Naive thymus-derived CD4-positive, alpha-beta T cell (primary cell): Measurements from ENCODE around the gene ATP1A3. TPM values are rescaled to one million over a fixed set of nuclear protein-coding genes. Genes with fewer than 3 reads are reported as not detected.
A peak's percentile ranks its signal among the peaks of the same experiment; 100 is the strongest.

Source experiments
- ATAC-seq: fragments of 150-1000 bp; cut with Tn5 transposase; 2 replicates; pipeline ENCODE4 v1.10.0; 2021; ENCODE audit warnings: mild to moderate bottlenecking, moderate library complexity
- CTCF ChIA-PET: fragments of 350-600 bp; sonication (Branson Sonifier 250); formaldehyde crosslinking; loops from one replicate; lab custom pipeline; 2021; ENCODE audit warnings: antibody characterized with exemption; lab: Charles Lee
- POLR2A ChIA-PET: fragments of 350-600 bp; sonication (Branson Sonifier 250); formaldehyde crosslinking; loops from one replicate; lab custom pipeline; 2021; ENCODE audit warnings: antibody characterized with exemption, inconsistent platforms; lab: Charles Lee
- DNase-seq, 9 donors: peaks; one replicate each; pipeline versions ENCODE4 v3.0.0 to v3.0.0-alpha.2; 2020 to 2022; ENCODE audit warnings: mixed read lengths in 1 of 9
- H3K27ac ChIP-seq: one replicate; pipeline ENCODE4 v1.7.0; 2013; ENCODE audit warnings: mild to moderate bottlenecking, low read depth, low read length, moderate library complexity
- H3K27me3 ChIP-seq, 2 donors: one replicate each; pipeline ENCODE4 v1.7.0; 2013; ENCODE audit warnings: low read length in 2 of 2, mild to moderate bottlenecking in 2 of 2, moderate library complexity in 2 of 2; ENCODE audit not compliant: control insufficient read depth in 2 of 2, insufficient read depth in 2 of 2
- H3K36me3 ChIP-seq, 3 experiments: 1 replicate in 2 of 3; 2 replicates in 1 of 3; pipeline ENCODE4 v1.7.0; 2013; ENCODE audit warnings: low read length in 3 of 3, mild to moderate bottlenecking in 3 of 3, moderate library complexity in 1 of 3; ENCODE audit not compliant: insufficient read depth in 3 of 3, control insufficient read depth in 2 of 3
- H3K4me1 ChIP-seq, 2 donors: one replicate each; pipeline ENCODE4 v1.7.0; 2013; ENCODE audit warnings: low read length in 2 of 2, mild to moderate bottlenecking in 2 of 2, moderate library complexity in 1 of 2; ENCODE audit not compliant: control insufficient read depth in 2 of 2, insufficient read depth in 2 of 2
- H3K4me3 ChIP-seq: 2 replicates; pipeline ENCODE4 v1.7.0; 2013; ENCODE audit warnings: mild to moderate bottlenecking, low read length
- H3K9me3 ChIP-seq, 3 experiments: 1 replicate in 2 of 3; 2 replicates in 1 of 3; pipeline ENCODE4 v1.7.0; 2013; ENCODE audit warnings: low read length in 3 of 3; ENCODE audit not compliant: control insufficient read depth in 2 of 3
- H3K27ac Mint-ChIP-seq, 9 donors: one replicate each; pipeline ENCODE4 v1.8.0; 2020 to 2022; ENCODE audit warnings: mixed read lengths in 9 of 9, mild to moderate bottlenecking in 8 of 9, moderate library complexity in 5 of 9, inconsistent platforms in 2 of 9
- H3K27me3 Mint-ChIP-seq, 5 donors: one replicate each; pipeline ENCODE4 v1.8.0; 2021 to 2022; ENCODE audit warnings: mixed read lengths in 5 of 5, mild to moderate bottlenecking in 1 of 5
- H3K36me3 Mint-ChIP-seq, 5 donors: one replicate each; pipeline ENCODE4 v1.8.0; 2020 to 2022; ENCODE audit warnings: mixed read lengths in 5 of 5, mild to moderate bottlenecking in 3 of 5, inconsistent platforms in 1 of 5
- H3K4me1 Mint-ChIP-seq, 7 donors: one replicate each; pipeline ENCODE4 v1.8.0; 2020 to 2022; ENCODE audit warnings: mixed read lengths in 7 of 7, mild to moderate bottlenecking in 3 of 7, inconsistent platforms in 1 of 7
- H3K4me3 Mint-ChIP-seq, 10 donors: one replicate each; pipeline ENCODE4 v1.8.0; 2020 to 2022; ENCODE audit warnings: mild to moderate bottlenecking in 10 of 10, mixed read lengths in 10 of 10, moderate library complexity in 6 of 10, inconsistent platforms in 2 of 10
- H3K9me3 Mint-ChIP-seq, 11 donors: one replicate each; pipeline ENCODE4 v1.8.0; 2020 to 2022; ENCODE audit warnings: mixed read lengths in 11 of 11, mild to moderate bottlenecking in 4 of 11, inconsistent platforms in 1 of 11, moderate library complexity in 1 of 11
- intact Hi-C, 2 donors: fragments of 100-400 bp; cut with micrococcal nuclease; formaldehyde crosslinking; loops; one replicate each; pipeline ENCODE4 v1.15.1; 2023
- polyA plus RNA-seq, 2 donors: library from polyadenylated mRNA; unstranded; fragments of 300-500 nt; fragmentation: Illumina TruSeq; gene quantifications; one replicate each; pipeline ENCODE4 v1.2.3, GENCODE V29; 2021
- total RNA-seq, 6 experiments: library from RNA in 5 of 6; stranded (reverse) in 5 of 6; gene quantifications; 1 replicate in 5 of 6; 2 replicates in 1 of 6; pipeline ENCODE4 v1.2.3 and lab custom pipeline; 2021 to 2026

ATP1A3 gene
- total and polyA plus RNA-seq, 7 experiments from 2014 or later = 0.54 to 5.0 (median 2.7) TPM

DNA sequence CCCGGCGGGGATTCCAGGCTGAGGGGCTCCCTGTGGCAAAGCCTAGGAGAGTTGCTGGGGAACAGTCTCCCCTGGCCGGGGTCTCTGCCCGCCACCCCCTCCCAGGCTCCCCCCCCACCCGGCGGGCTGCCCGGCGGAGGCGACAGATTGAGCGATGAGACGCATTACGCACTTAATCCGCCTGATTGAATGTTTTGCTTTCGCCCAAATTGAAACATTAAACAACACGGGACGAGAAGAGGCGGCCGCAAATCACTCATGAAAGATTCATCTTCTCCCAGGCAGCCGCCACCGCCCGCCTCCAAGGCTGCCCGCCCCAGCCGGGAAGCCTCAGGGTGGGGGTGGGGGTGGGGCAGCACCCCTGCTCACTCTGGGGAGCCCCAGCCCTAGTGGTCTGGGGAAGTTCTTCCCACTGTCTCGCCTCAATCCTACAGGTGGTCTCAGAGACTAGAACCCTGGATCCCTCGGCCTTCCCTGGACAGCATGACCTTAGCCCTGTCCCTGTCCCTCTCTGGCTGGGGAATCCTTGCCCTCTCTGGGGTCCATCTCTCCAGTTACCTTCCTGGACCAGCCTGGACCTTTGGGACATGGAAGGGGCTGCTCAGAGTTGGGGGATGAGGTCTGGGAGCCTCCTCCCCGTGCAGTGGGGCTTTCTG lies 58.1 kb downstream of the ATP1A3 start:
- Histone ChIP-seq H3K9me3 (no peaks in the 10 kb centered on the region), H3K4me3 (no peak overlapping the region), H3K4me1 (peaks cover 18 to 23% of the 10 kb centered on the region in 2 donors), H3K36me3 (no peaks in the 10 kb centered on the region), H3K27me3 (peaks cover 0 to 4% of the 10 kb centered on the region in 2 donors), H3K27ac (no peak overlapping the region)
- intact Hi-C loops = loop anchor here (1.0 to 2.0 kb wide), 7 partner anchors 15 to 77 kb away; partner anchors contain the start of gene RPS19 (in 1 of the 2)
- DNase-seq = no peak
- H3K4me3 Mint-ChIP-seq = peak overlapping the region in 1 of 10 donors; percentile 2
- H3K36me3 Mint-ChIP-seq = no peaks in the 10 kb centered on the region
- peak overlapping the region in 6 of 9 donors; percentile 21 to 86 (median 74) for H3K27ac Mint-ChIP-seq
- peaks cover 32 to 54% (median 38%) of the 10 kb centered on the region in 7 donors for H3K4me1 Mint-ChIP-seq
- ChIA-PET POLR2A (no interaction called here), CTCF (no interaction called here)
- H3K9me3 Mint-ChIP-seq = no peaks in the 10 kb centered on the region
- H3K27me3 Mint-ChIP-seq = peaks cover 0 to 24% (median 0%) of the 10 kb centered on the region in 5 donors
- no peak for ATAC-seq

DNA sequence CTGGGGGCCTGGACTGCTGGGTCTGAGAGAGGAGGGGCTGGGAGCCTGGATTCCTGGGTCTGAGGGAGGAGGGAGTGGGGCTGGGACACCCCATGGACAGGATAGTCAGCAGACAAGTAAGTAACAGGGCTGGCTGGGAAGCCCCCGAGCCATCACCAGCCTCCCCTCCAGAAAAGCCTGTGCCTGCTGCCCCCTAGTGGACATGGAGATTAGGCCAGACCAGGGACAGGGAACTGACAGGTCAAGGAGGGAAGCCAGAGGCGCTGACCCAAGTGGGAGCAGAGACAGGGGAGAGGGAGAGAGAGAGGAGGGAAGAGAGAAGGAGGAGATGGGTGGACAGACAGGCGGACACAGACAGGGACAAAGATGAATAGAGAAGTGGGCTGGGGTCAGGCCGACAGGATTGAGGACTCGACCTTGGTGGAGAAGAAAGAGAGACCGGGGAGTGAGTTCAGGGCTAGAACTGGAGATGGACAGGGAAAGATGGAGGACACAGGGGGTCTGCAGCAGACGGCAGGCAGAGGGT lies 59.1 kb downstream of the ATP1A3 start:
- CTCF ChIA-PET = interaction anchor here (0.6 to 1.9 kb wide), 6 partner anchors 15 to 63 kb away, joined by 3 to 13 read pairs (median 4); no protein-coding TSS in a partner anchor
- intact Hi-C loops = loop anchor here (1.0 to 2.0 kb wide), 7 partner anchors 16 to 76 kb away; partner anchors contain the start of gene RPS19 (in 1 of the 2)
- Histone ChIP-seq H3K27me3 (peaks cover 0 to 4% of the 10 kb centered on the region in 2 donors), H3K9me3 (no peaks in the 10 kb centered on the region), H3K36me3 (no peaks in the 10 kb centered on the region), H3K27ac (peak overlapping the region; percentile 40), H3K4me3 (no peak overlapping the region), H3K4me1 (peaks cover 26 to 29% of the 10 kb centered on the region in 2 donors)
- DNase-seq (peak; percentile 47 to 78 (median 67)), ATAC-seq (peak; percentile 83)
- Mint-ChIP-seq H3K9me3 (no peaks in the 10 kb centered on the region), H3K27ac (peak overlapping the region; percentile 46 to 88 (median 81)), H3K4me1 (peaks cover 37 to 63% (median 48%) of the 10 kb centered on the region in 7 donors), H3K27me3 (peaks cover 0 to 24% (median 0%) of the 10 kb centered on the region in 5 donors), H3K4me3 (peak overlapping the region in 4 of 10 donors; percentile 30 to 66 (median 33)), H3K36me3 (no peaks in the 10 kb centered on the region)
- POLR2A ChIA-PET = interaction anchor here (1.0 to 1.3 kb wide), 6 partner anchors 10 to 74 kb away, joined by 3 to 7 read pairs (median 5); no protein-coding TSS in a partner anchor

DNA sequence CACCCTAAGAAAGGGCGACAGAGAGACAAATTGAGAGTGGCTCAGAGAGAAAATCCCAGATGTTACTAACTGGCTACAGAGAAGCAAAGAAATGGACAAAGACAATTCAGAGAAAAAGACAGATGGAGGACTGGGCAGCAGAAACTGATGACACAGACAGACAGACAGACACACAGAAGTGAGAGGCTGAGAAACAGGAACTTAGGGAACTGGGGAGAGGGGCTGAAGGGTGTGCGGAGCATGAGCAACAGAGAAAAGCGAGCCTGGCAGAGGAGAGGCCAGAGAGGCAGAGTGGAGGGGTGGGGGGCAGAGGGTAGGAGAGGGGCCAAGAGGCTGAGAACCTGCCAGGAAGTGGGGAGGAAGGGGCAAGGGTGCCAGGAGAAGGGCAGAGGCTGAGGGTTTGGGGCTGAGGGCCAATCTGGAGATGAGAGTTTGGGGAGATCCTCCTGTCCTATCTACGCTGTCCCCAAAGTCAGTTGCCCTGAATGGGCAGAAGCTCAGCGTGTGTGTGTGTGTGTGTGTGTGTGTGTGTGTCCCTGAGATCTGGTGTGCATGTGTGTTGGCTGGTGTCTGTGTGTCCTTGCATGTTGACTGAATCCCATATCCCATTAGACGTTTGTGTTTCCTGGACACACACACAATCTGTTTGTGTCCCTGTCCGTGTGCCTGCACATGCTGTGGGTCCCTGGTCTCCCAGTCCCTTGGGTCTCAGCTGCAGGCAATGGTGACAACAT lies 60.2 kb downstream of the ATP1A3 start:
- ATAC-seq (no peak), DNase-seq (no peak)
- Mint-ChIP-seq H3K4me1 (peaks cover 44 to 74% (median 55%) of the 10 kb centered on the region in 7 donors), H3K27me3 (peaks cover 0 to 28% (median 0%) of the 10 kb centered on the region in 5 donors), H3K4me3 (peak overlapping the region in 7 of 10 donors; percentile 5 to 66 (median 48)), H3K27ac (peak overlapping the region; percentile 6 to 89 (median 86)), H3K36me3 (peaks cover 0 to 4% (median 0%) of the 10 kb centered on the region in 5 donors), H3K9me3 (no peaks in the 10 kb centered on the region)
- Histone ChIP-seq H3K9me3 (no peaks in the 10 kb centered on the region), H3K27me3 (peaks cover 0 to 4% of the 10 kb centered on the region in 2 donors), H3K4me1 (peaks cover 35 to 39% of the 10 kb centered on the region in 2 donors), H3K4me3 (no peak overlapping the region), H3K27ac (no peak overlapping the region), H3K36me3 (no peaks in the 10 kb centered on the region)
- POLR2A ChIA-PET = interaction anchor here (1.0 to 1.7 kb wide), 7 partner anchors 11 to 73 kb away, joined by 3 to 7 read pairs (median 5); no protein-coding TSS in a partner anchor
- CTCF ChIA-PET = interaction anchor here (0.8 to 1.9 kb wide), 7 partner anchors 15 to 73 kb away, joined by 3 to 13 read pairs (median 5); partner anchors contain the start of gene RPS19
- intact Hi-C loops = loop anchor here in 1 of 2 donors (1.0 to 2.0 kb wide), 3 partner anchors 18 to 73 kb away; partner anchors contain the start of gene RPS19

DNA sequence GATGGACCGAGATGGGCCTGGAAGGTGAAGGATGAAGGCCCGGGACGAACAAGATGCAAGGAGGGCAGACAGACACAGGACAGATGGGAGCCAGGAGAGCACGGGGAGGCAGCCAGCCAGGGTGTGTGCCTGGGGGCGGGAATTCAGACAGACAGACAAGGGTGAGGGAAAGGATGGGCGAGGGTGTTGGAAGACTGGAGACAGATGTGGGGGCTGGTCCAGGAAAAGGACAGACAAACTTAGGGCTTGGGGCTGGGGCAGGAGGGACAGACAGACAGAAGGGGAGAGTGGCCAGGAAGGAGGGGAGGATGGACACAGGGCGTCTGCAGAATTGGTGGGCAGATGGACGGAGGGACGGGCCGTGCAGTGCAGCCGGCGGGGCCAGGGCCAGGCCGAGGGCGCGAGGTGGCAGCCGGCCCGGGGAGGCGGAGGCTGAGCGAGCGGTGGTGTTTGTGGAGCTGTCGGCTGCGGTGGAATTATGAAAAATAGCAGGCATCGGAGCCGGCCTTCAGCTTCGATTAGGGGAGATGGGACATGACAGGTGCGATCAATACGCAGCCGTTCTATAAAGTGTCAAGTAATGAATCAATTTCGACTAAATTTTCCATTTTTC lies 61.2 kb downstream of the ATP1A3 start:
- Histone ChIP-seq H3K27ac (no peak overlapping the region), H3K36me3 (no peaks in the 10 kb centered on the region), H3K4me3 (no peak overlapping the region), H3K4me1 (peaks cover 35 to 40% of the 10 kb centered on the region in 2 donors), H3K27me3 (peaks cover 0 to 4% of the 10 kb centered on the region in 2 donors), H3K9me3 (no peaks in the 10 kb centered on the region)
- ATAC-seq (no peak), DNase-seq (no peak)
- H3K36me3 Mint-ChIP-seq = peaks cover 0 to 4% (median 0%) of the 10 kb centered on the region in 5 donors
- peak overlapping the region in 2 of 10 donors; percentile 49 to 66 for H3K4me3 Mint-ChIP-seq
- peaks cover 48 to 73% (median 57%) of the 10 kb centered on the region in 7 donors for H3K4me1 Mint-ChIP-seq
- ChIA-PET CTCF (interaction anchor here (0.7 to 1.9 kb wide), 3 partner anchors 17 to 58 kb away, joined by 3 to 7 read pairs (median 3); no protein-coding TSS in a partner anchor), POLR2A (interaction anchor here (1.3 to 5.4 kb wide), 3 partner anchors 45 to 60 kb away, joined by 5 to 82 read pairs (median 5); partner anchors contain the start of gene ARHGEF1)
- peak overlapping the region in 6 of 9 donors; percentile 45 to 88 (median 80) for H3K27ac Mint-ChIP-seq
- no peaks in the 10 kb centered on the region for H3K9me3 Mint-ChIP-seq
- intact Hi-C loops = loop anchor here in 1 of 2 donors (1.0 kb wide), 1 partner anchor 17 kb away; no protein-coding TSS in a partner anchor
- H3K27me3 Mint-ChIP-seq = peaks cover 0 to 29% (median 0%) of the 10 kb centered on the region in 5 donors

DNA sequence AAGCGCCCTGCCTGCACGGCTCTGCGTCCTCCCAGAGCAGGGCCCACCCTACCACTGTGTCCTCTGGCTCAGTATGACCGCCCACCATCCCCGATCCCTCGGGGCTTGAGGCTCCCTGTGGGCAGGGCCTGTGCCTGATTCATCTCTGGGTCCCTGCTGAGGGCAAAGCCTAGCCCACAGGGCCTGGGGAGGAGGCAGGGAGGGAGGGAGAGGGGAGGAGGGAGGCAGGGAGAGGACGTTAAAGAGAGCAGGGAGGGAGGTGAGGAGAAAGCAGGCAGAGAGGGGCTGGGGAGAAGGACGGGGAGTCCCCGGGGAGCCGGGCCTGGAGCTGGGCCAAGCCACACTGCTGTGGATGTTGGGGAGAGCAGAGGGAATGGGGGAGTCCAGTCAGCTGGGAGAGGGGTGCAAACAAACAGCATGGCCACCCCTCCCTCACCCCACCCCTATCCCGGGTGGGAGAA lies 61.7 kb downstream of the ATP1A3 start:
- CTCF ChIA-PET = interaction anchor here (0.7 to 1.3 kb wide), 2 partner anchors 42 to 58 kb away, joined by 3 read pairs; no protein-coding TSS in a partner anchor
- Histone ChIP-seq H3K4me1 (peaks cover 35 to 40% of the 10 kb centered on the region in 2 donors), H3K36me3 (no peaks in the 10 kb centered on the region), H3K4me3 (no peak overlapping the region), H3K9me3 (no peaks in the 10 kb centered on the region), H3K27me3 (peaks cover 0 to 4% of the 10 kb centered on the region in 2 donors), H3K27ac (no peak overlapping the region)
- no peaks in the 10 kb centered on the region for H3K9me3 Mint-ChIP-seq
- peak overlapping the region in 1 of 10 donors; percentile 49 for H3K4me3 Mint-ChIP-seq
- no peak for ATAC-seq
- no peak for DNase-seq
- POLR2A ChIA-PET = interaction anchor here (0.9 to 5.4 kb wide), 6 partner anchors 24 to 73 kb away, joined by 3 to 82 read pairs (median 5); partner anchors contain the start of genes ARHGEF1, RABAC1 and RPS19
- H3K36me3 Mint-ChIP-seq = peaks cover 0 to 4% (median 0%) of the 10 kb centered on the region in 5 donors
- peak overlapping the region in 4 of 9 donors; percentile 56 to 96 (median 85) for H3K27ac Mint-ChIP-seq
- peaks cover 48 to 68% (median 53%) of the 10 kb centered on the region in 7 donors for H3K4me1 Mint-ChIP-seq
- intact Hi-C loops = no loop called here
- peaks cover 0 to 25% (median 0%) of the 10 kb centered on the region in 5 donors for H3K27me3 Mint-ChIP-seq
